GM21723 (cell line): ENCODE results near the gene HNF1B.
A peak's percentile ranks its signal among the peaks of the same experiment; 100 is the strongest.
"Not testable (repeated sequence)": the region's sequence is repeated elsewhere in the genome, so short reads cannot be mapped to it uniquely, and the experiment has no call there.

Experiments
- ATAC-seq: cut with Tn5 transposase; IDR thresholded peaks from one replicate; pipeline ENCODE4 v1.9.1; 2021; ENCODE audit warnings: mild to moderate bottlenecking, moderate library complexity; ENCODE audit not compliant: unreplicated experiment

The HNF1B gene, protein sequence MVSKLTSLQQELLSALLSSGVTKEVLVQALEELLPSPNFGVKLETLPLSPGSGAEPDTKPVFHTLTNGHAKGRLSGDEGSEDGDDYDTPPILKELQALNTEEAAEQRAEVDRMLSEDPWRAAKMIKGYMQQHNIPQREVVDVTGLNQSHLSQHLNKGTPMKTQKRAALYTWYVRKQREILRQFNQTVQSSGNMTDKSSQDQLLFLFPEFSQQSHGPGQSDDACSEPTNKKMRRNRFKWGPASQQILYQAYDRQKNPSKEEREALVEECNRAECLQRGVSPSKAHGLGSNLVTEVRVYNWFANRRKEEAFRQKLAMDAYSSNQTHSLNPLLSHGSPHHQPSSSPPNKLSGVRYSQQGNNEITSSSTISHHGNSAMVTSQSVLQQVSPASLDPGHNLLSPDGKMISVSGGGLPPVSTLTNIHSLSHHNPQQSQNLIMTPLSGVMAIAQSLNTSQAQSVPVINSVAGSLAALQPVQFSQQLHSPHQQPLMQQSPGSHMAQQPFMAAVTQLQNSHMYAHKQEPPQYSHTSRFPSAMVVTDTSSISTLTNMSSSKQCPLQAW

DNA sequence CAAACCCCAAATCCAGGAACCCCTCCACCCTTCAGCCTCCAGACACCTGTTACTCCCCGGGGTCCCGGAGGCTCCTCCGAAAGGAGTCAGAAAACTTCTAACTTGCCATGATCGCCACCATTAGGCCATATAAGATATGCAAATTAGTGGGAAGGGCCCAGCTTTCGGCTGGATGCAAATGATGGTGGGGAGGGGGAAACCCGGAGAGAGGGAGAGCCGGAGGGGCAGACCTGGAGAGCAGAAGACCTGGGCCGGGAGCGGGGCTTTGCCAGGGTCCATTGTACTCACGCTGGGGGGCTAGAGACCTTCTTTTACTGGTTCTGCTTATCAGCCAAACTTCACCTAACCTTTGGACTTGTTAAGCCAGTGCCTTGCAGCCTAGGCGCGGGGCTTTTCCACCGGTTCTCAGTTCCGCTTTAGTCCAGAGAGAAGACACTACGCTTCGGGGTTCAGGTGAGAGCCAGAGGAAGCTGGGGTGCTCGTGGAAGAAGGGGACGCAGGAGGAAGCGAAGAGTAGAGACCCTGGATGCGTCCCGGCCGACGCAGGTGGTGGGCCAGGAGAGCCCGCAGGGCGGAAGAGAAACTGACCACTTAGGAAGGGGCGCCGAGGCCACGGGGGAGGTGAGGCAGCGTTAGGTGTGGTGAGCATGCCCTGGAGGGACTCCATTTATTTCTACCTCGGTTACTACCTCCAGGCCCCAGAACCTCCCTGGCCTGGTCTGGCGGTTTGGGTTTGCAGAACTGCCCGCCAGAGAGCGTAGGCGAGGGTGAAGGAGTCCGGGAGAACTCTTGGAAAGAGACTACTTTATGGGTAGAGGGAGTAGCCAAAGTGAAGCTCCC lies at the start of gene HNF1B:
TSS of gene HNF1B (minus strand) at position 99 of the 840 bp plus-strand sequence. CDS start 175 bp downstream, outside the sequence.
- peak; percentile 41 for ATAC-seq

DNA sequence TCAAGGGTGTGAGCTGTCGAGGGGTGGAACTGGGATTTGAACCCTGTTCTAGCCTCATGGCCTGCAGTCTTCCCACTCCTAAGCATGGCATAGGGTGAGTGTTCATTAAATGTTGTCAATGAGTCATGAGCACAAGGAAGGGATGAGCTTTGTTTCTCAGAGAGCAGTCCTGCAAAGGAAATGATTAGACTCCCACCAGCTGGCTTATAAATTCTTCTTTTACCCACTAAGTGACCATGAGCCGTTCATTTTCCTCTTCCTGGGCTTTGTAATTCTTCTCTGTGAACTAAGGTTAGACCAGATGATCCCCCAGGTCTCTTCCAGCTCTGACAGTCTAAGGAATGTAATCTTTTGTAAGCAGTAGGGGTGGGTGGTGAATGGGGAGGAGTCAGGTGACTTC lies 47.9 kb upstream of the HNF1B start:
- no peak for ATAC-seq

DNA sequence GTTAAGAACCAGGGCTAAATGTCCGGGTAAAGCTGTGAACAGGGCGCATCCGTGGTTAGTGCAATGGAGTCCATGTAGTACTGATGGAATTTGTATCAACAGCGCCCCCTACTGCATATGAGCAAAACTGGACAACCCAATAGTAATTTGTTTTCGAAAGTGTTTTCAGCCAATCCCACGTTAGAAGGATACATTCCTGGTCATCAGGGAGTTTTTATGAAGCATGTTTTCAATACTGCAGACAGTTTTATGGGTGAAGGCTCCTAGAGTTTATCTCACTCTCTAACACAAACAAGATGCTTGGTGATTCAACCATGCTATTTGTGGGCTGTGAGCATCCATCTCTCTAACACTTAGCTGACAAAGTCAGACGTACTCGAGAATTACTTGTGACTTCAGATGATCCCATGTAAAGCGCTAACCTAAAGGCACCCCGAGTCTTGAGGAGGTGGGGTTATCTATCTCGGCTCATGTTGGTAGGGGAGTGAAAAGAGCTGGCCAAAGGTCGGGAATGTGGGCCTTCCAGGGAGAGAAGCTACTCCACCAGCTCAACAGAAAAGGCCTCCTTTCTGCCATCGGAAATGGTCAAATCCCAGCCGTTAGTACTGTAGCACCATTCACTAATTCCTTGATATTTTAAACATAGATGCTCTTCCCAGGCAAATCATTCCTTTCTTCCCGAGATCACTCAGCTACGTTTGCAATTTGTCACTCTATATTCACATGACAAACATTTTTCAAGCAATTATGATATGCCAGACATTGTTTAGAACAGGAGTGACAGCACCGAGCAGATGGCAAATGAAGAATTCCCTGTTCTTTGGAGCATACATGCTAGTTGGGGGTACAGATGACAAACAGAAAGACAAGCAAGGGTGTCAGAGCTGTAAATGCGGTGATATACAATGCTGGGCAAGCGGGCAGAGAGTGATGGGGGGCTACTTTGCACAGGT lies 46.9 kb upstream of the HNF1B start:
- no peak for ATAC-seq

DNA sequence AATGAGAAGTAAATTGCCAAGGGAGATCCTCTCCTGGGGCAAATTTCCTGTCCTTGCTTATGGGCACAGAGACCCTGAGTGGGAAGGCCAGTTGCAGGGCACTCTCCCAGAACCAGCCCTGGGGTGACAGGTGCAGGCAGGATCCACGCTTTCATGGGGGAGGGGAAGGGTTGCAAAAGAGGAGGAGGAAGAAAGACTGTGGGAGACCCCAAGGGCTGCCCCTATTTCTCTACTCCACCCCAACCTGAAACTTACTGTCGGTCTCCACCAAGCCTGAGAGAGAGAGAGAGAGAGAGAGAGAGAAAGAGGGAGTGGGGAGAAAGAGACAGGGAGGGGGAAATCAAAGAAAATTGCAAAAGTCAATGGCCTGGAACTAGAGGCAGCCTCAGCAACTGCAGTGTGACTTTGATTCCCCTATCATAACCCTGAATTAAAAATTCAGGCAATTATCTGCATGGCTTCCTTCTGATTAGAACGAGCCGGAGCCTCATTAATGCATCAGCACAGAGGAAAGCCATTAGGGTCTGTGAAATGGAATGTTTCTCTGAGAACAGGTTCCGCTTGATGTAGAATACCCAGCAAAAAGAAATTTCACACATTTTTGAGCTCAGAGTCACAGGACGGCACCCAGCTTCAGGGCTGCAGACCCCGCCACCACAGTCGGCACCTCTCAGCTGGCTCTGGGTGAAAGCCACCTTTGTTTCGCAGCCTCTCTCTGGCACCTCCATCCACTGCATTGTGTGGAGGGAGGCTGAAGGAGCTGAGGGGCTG lies 45.1 kb upstream of the HNF1B start:
- ATAC-seq, result no peak

DNA sequence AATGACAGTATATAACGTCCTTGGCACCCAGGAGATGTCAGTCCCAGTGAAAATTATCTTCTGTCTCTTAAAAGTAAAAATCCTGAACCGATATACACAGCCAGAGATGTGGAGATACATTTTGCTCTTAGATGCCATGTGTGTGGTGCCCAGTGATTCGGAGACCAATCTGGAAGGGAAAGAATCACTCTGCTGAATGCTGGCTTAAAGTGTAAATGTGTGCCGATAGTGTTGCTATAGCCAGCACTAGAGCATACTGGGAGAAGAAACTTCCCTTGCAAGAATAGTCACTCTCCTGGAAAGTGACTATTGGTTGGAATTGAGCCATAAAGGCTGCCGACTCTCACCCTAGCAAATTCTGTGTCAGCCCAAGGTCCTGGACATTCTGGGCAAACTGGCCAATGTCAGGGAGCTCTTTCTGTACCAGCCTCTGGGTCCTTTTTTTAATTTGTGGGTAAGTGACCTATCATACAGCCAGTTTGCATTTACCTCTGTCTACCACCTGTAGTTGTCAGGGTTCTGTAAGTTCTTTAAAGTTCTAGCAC lies 44.2 kb upstream of the HNF1B start:
- no peak for ATAC-seq

DNA sequence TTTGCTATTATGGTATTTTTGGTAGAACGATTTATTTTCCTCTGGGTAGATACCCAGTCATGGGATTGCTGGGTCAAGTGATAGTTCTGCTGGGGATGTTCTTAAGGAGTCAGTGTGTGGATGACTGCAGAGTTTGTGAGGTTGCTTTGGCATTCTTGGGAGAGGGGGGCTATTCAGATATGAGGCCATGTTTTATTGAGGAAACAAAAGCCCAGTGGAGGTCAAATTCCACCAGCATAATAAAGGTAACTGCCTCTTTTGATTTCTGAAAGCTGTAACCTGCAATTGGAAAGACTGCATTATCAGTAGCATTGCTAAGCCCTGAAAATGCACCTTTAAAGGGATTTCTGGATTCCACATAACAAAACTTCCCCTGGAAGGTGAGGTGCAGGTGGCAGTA lies 43.7 kb upstream of the HNF1B start:
- no peak for ATAC-seq

DNA sequence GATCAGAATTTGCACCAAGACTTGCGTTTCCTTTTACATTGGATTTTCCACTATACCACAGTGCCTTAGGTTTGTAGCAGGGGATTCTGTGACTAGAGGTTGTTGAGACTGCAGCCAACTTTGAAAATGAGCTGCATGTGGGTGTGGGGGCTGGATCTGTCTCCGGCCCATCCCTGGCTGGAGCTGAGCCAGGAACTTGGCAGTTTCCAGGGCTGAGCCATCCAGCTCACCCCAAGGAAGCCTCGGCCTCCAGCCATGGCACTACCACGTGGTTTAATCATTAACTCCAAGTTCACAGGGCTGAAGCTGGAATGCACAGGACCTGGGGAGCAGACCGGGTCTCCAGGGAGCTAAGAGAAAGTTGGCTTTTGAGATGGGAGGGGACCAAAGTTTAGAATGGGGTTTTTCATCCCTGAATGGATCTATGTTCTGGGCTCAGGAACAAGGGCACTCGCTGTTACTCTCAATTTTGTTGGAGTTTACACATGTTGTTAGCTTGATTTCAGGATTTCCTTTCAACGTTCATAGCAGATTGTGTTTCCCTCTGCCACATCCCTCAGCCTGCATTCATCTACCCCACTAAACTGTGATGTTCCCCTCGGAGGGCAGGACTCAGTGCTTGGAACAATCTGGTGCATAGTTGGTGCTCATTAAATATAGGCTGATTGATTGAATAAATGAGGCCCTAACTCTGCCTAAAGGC lies 42.3 kb upstream of the HNF1B start:
- no peak for ATAC-seq

DNA sequence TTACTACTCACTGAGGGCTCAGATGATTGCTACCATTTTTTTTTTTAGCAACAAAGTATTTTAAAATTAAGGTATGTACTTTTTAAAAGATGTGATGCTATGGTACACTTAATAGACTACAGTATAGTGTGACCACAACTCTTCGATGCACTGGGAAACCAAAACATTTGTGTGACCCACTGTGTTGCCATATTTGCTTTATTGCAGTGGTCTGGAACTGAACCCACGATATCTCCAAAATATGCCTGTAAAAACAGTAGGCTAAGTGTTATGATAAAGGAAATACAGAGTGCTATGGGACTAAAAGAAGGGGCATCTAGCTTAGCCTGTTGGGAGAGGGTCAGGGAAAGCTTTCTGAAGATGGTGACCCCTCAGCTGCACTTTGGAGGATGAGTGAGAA lies 41.6 kb upstream of the HNF1B start:
- ATAC-seq, result no peak

DNA sequence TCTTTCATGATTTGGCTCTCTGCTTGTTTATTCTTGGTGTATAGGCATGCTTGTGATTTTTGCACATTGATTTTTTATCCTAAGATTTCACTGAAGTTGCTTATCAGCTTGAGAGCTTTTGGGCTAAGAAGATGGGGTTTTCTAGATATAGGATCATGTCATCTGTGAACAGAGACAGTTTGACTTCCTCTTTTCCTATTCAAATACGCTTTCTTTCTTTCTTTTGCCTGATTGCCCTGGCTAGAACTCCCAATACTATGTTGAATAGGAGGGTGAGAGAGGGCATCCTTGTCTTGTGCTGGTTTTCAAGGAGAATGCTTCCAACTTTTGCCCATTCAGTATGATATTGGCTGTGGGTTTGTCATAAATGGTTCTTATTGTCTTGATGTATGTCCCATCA lies 37.6 kb upstream of the HNF1B start:
- not testable (repeated sequence) for ATAC-seq

DNA sequence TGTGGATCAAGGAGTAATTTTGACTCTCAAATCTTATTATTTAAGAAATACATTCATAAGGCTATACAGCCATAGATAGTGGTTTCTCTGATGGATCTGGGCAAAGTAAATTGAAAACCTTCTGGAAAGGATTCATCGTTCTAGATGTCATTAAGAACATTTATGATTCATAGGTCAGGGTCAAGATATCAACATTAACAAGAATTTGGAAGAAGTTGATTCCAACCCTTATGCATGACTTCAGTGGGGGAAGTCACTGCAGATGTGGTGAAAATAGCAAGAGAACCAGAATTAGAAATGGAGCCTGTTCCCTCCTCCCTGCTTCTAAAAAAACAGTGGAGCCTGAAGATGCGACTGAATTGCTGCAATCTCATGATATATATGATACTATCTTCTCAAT lies 36.6 kb upstream of the HNF1B start:
- no peak for ATAC-seq

DNA sequence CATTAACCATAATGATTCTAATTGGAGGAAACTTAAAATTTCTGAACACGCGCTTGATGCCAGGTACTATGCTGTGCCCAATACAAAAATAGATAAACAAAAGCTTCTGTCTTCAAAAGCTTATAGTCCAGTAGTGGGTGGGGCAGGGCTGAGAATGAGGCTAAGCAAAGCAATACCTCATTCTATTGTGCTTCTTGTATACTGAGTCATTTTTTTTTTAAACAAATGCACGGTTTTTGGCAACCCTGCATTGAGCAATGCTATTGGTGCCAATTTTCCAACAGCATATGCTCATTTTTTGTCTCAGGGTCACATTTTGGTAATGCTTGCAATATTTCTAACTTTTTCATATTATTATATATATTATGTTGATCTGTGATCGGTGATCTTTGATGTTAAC lies 34.7 kb upstream of the HNF1B start:
- ATAC-seq, result no peak

DNA sequence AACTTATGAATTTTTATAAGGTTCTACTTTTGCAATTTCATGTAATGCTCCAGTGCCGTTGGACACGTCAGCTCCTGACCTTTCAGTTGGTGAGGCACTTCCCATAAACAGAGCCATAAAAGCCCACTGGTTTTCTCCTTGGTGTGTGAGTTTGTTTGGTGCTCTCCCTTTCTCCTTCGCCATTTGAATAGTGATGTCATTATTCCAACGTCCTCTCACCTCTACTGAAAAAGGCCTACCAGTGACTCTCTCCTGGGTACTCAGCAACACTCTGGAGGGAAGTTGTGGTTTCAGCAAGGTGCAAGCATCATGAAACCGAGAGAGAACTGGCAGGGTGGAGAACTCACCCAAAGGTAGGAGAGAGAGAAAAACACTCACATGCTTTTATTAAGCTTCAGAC lies 29.6 kb upstream of the HNF1B start:
- peak; percentile 89 for ATAC-seq

DNA sequence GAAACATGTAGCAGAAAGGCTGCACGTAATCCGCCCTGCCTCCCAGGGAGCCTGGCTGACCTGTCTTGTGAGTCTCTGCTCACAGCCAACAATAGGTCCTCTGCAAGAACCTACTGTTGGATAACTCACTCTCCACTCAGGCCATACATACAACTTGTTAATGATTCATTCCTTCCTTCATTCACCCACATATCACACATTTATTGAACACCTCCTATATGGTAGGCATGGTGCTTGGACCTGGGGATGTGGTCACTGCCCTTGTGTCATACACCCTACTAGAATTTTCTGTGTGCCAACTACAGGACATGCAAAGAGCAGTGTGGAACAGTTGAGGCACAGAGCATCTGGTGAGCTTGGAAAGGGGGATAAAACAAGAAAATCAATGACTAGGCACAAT lies 28.1 kb upstream of the HNF1B start:
- ATAC-seq, result no peak

DNA sequence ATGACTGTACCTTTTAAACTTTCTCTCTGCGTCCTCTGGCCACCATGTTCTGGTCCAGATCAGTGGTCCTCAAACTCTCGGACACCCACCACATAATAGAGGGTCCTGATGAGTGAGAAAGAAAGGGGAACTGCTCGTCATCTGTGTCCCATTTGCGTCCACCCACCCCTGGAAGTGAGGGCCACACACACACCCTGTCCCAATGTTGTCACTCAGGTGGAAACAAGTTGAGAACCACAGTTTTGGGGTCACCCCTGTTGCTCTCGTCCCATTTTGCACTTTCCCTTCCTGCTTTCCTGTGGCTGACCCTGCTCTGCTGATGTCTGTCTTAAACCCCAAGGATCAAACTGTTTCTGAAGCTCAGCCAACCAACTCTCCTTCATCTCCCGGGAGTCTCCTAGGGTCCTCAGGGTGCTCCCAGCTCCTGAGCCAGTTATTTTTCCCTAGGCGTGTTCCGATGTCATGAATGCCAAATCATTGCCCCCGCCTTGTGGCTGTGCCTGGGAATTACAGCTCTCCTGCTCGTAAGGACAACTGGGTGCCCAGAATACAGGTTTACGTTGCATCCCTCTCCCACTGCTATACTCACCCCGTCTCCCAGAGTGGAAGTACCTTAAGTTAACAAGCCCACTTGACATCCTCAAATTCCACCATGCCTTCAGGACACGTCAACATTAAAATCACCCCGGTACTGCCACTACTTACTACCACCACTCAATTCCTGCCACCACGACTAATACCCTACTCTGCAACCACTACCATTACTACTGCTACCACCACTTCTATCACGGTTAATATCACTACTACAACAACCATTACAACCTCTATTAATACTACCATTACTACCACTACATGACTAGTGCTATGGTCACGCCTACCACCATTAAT lies 26.0 kb upstream of the HNF1B start:
- ATAC-seq, result no peak

DNA sequence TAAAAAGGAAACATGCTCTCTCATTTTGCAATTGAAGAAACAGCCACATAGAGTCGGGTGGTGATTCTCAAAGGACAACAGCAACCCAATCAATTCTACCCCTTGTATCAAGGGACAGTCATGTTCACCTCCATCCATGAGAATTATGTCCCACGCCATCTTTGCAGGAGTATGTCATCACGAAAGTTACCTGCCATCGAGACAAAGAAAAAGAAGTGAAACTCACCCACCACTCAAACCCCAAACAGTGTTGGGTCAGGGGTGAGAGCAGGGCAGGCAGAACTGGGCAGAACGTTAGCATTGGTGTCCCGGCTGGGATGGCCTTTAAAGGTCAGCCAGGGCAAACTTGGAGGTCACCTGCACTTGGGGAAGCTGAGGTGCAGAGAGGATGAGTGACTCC lies 24.2 kb upstream of the HNF1B start:
- ATAC-seq, result no peak

DNA sequence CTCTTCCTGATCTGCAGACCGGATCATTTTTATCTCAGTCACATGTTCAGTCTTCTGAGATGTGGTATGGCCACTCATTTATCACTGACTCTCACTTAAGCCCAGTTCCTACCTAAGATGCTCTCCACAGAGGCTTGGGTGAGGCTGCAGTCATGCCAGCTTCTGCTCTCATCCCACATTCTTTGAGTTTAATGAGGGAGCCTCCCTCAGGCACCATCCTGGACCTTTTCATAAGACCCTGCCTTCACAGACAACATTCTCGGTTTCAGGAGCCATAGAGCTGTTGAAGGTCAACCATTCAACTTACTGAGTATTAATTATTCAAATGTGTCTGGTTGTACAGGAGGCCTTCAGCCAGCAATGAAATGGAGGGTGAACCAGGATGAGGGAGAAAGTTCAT lies 23.6 kb upstream of the HNF1B start:
- ATAC-seq, result no peak

DNA sequence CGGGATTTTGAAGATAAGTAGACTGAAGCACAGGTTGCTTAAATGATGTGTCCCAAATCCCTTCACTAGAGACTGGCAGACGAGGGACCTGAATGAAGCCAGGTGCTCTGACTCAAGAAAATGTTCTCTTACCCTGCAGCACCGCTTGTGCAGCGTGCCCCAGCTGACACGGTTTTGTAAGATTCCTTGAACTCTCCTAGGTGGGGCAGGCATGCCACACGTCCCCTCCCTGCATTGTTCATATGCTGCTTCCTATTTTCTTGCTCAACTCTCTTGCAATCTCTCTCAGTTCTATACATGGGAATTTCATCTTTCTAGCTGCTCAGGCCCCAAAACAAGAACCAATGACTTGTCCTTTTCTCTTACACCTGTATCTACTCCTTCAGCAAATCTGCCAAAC lies 22.1 kb upstream of the HNF1B start:
- no peak for ATAC-seq

DNA sequence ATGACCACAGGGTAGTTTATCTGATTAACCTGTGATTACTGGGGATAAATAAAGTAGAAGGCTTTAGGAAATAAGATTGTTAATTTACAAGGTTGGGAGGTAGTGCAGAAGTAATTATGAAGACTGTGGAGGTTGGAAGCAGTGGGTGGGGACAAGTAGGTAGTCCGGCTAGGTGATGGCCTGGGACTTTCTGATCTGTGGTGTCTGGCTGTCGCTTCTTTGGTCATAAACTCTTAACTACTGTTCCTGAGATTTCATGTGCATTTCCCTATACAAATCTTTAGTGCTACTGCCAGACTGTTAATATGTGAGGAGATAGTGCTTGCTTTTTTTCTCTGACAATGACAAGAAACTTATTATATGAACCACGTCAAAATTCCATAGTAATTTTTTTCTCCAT lies 19.5 kb upstream of the HNF1B start:
- no peak for ATAC-seq
